GM21528 (cell line): Measurements from ENCODE around the gene PIGN.
A peak's percentile ranks its signal among the peaks of the same experiment; 100 is the strongest.

ENCODE experiments used
- ATAC-seq: cut with Tn5 transposase; IDR thresholded peaks from one replicate; pipeline ENCODE4 v1.9.1; 2021; ENCODE audit warnings: mild to moderate bottlenecking, moderate library complexity; ENCODE audit not compliant: unreplicated experiment, low FRiP score

PIGN gene

GRCh38 chr18:62119884-62120283, 67.0 kb downstream of the PIGN start:
- no peak for ATAC-seq

GRCh38 chr18:62118328-62118727, 68.5 kb downstream of the PIGN start:
- no peak for ATAC-seq

GRCh38 chr18:62109676-62110075, 77.2 kb downstream of the PIGN start:
- ATAC-seq, result no peak

- ATAC-seq, result no peak
Observed at GRCh38 chr18:62107881-62108280, 79.0 kb downstream of the PIGN start.

GRCh38 chr18:62106271-62106670, 80.6 kb downstream of the PIGN start:
- ATAC-seq, result no peak

- no peak for ATAC-seq
Observed at GRCh38 chr18:62105376-62105775, 81.5 kb downstream of the PIGN start.

- peak; percentile 62 for ATAC-seq
Observed at GRCh38 chr18:62102221-62102620, 84.6 kb downstream of the PIGN start.

- ATAC-seq, result no peak
Observed at GRCh38 chr18:62101321-62101721, 85.5 kb downstream of the PIGN start.

GRCh38 chr18:62098960-62099359, 87.9 kb downstream of the PIGN start:
- ATAC-seq, result no peak

- ATAC-seq, result no peak
Observed at GRCh38 chr18:62097698-62098097, 89.2 kb downstream of the PIGN start.

- no peak for ATAC-seq
Observed at GRCh38 chr18:62091487-62092120, 95.3 kb downstream of the PIGN start.

GRCh38 chr18:62089174-62089573, 97.7 kb downstream of the PIGN start:
- no peak for ATAC-seq

- ATAC-seq, result no peak
Observed at GRCh38 chr18:62088156-62088555, 98.7 kb downstream of the PIGN start.

GRCh38 chr18:62085756-62086155, 101.1 kb downstream of the PIGN start:
- no peak for ATAC-seq

- ATAC-seq, result no peak
Observed at GRCh38 chr18:62081761-62082294, 105.0 kb downstream of the PIGN start.

GRCh38 chr18:62081248-62081647, 105.6 kb downstream of the PIGN start:
- ATAC-seq, result no peak

GRCh38 chr18:62080172-62080900, 106.5 kb downstream of the PIGN start:
- no peak for ATAC-seq

- ATAC-seq, result no peak
Observed at GRCh38 chr18:62073461-62074281, 113.2 kb downstream of the PIGN start.

GRCh38 chr18:62072370-62072769, 114.5 kb downstream of the PIGN start:
- ATAC-seq, result no peak

GRCh38 chr18:62071071-62071470, 115.8 kb downstream of the PIGN start:
- ATAC-seq, result no peak

- no peak for ATAC-seq
Observed at GRCh38 chr18:62070302-62070701, 116.6 kb downstream of the PIGN start.
